Upper lobe of left lung (tissue), 6 donors: Measurements from ENCODE around the gene GFPT2. TPM values are rescaled to one million over a fixed set of nuclear protein-coding genes. Genes with fewer than 3 reads are reported as not detected.
"Not testable (repeated sequence)": the region's sequence is repeated elsewhere in the genome, so short reads cannot be mapped to it uniquely, and the experiment has no call there.

Experiments used
- ATAC-seq, 2 donors: fragments of 200-7000 bp; cut with Tn5 transposase; one replicate each; pipeline ENCODE4 v1.9.1; 2022; ENCODE audit warnings: mild to moderate bottlenecking in 2 of 2, moderate library complexity in 2 of 2; ENCODE audit not compliant: low FRiP score in 2 of 2
- DNase-seq, 2 donors: peaks; one replicate each; pipeline ENCODE4 v3.0.0-alpha.2; 2019 to 2020
- H3K27ac ChIP-seq, 4 donors: fragments of 200-600 bp; sonication (generic); one replicate each; pipeline ENCODE4 v1.5.1; 2016 to 2019
- H3K27me3 ChIP-seq, 4 donors: fragments of 200-600 bp; sonication (generic); one replicate each; pipeline ENCODE4 v1.5.1; 2017 to 2019
- H3K36me3 ChIP-seq, 4 donors: fragments of 200-600 bp; sonication (generic); one replicate each; pipeline ENCODE4 v1.5.1; 2016 to 2019
- H3K4me1 ChIP-seq, 4 donors: fragments of 200-600 bp; sonication (generic); one replicate each; pipeline ENCODE4 v1.5.1; 2018 to 2019
- H3K4me3 ChIP-seq, 4 donors: fragments of 200-600 bp; sonication (generic); one replicate each; pipeline ENCODE4 v1.5.1; 2017 to 2019; ENCODE audit warnings: mild to moderate bottlenecking in 2 of 4, moderate library complexity in 1 of 4
- H3K9me3 ChIP-seq, 4 donors: fragments of 200-600 bp; sonication (generic); one replicate each; pipeline ENCODE4 v1.5.1; 2018 to 2019
- CTCF ChIP-seq, 6 experiments: fragments of 450-650 bp in 4 of 6; fragments of 200-600 bp in 2 of 6; sonication (generic) in 2 of 6; IDR thresholded peaks; one replicate each; pipeline ENCODE4 v1.5.1; 2016 to 2019; ENCODE audit warnings: antibody characterized with exemption in 6 of 6
- EP300 ChIP-seq, 4 donors: sonication (generic); formaldehyde crosslinking; IDR thresholded peaks; one replicate each; pipeline ENCODE4 v1.5.1; 2017; ENCODE audit warnings: antibody characterized with exemption in 4 of 4, control low read depth in 2 of 4
- POLR2A ChIP-seq, 4 donors: fragments of 450-650 bp; IDR thresholded peaks; one replicate each; pipeline ENCODE4 v1.5.1; 2016 to 2017; ENCODE audit warnings: antibody characterized with exemption in 4 of 4, mild to moderate bottlenecking in 2 of 4
- POLR2AphosphoS5 ChIP-seq, 2 donors: sonication (generic); formaldehyde crosslinking; IDR thresholded peaks; one replicate each; pipeline ENCODE4 v1.5.1; 2017; ENCODE audit warnings: antibody characterized with exemption in 2 of 2
- WGBS, 2 donors: methylation state at CpG; one replicate each; pipeline ENCODE4 v1.1.5; 2017 to 2018; 5-methylcytosine and 5-hydroxymethylcytosine counted together
- total RNA-seq, 6 donors: library from RNA; depleted of rRNA in 4 of 6; stranded (reverse); fragments of >200 nt in 4 of 6; gene quantifications; one replicate each; pipeline versions ENCODE4 v1.1.0 to v1.2.1, GENCODE V29; 2016 to 2021
- donor health status: DM: no; HTN: no; CAD: no; lungs with moderate emphysema.
- donor health status: DM: no; HTN: yes; CAD: no; lungs with severe emphysema.

The GFPT2 gene
- total RNA-seq, 6 donors from 2014 or later = 6.8 to 35.4 (median 18.0) TPM

GRCh38 chr5:180303226-180304015, 49.7 kb downstream of the GFPT2 start:
- H3K27me3 ChIP-seq = no peaks in the 10 kb centered on the region
- H3K27ac ChIP-seq = no peak overlapping the region
- H3K4me1 ChIP-seq = no peaks in the 10 kb centered on the region
- ATAC-seq (no peak), DNase-seq (no peak)
- H3K4me3 ChIP-seq = no peak overlapping the region
- no peaks in the 10 kb centered on the region for H3K9me3 ChIP-seq
- TF ChIP-seq POLR2AphosphoS5 (IDR thresholded peaks at IDR 0.05) (no peak), CTCF (IDR thresholded peaks at IDR 0.05) (no peak), POLR2A (IDR thresholded peaks at IDR 0.05) (no peak), EP300 (IDR thresholded peaks at IDR 0.05) (no peak)
- WGBS, 2 donors = 91 to 92% methylated on average over 16 to 17 of the region's 17 CpGs
- H3K36me3 ChIP-seq = peaks cover 0 to 5% (median 0%) of the 10 kb centered on the region in 4 donors

DNA sequence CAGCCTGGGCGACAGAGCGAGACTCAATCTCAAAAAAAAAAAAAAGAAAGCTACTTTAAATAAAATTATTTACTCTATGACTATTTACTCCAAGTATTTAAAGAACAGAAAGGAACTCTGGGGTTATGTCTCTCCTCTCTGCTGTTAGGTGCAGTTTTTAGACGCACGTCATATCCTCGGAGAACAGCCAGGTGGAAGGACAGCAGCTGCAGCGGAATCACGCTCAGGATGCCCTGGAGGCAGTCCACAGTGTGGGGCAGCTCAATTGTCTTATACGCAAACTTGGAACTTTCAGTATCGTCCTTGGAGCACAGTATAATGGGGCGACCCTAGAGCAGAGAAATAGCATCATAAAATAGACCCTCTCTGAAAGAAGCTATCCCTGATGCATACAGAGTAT, 50.9 kb downstream of the GFPT2 start:
- ATAC-seq (no peak), DNase-seq (no peak)
- TF ChIP-seq POLR2AphosphoS5 (IDR thresholded peaks at IDR 0.05) (no peak), CTCF (IDR thresholded peaks at IDR 0.05) (no peak), POLR2A (IDR thresholded peaks at IDR 0.05) (no peak), EP300 (IDR thresholded peaks at IDR 0.05) (no peak)
- H3K27me3 ChIP-seq = no peaks in the 10 kb centered on the region
- WGBS, 2 donors = 91 to 93% methylated on average over 10 of the region's 10 CpGs
- H3K9me3 ChIP-seq = no peaks in the 10 kb centered on the region
- peaks cover 0 to 5% (median 0%) of the 10 kb centered on the region in 4 donors for H3K36me3 ChIP-seq
- H3K4me1 ChIP-seq = no peaks in the 10 kb centered on the region
- no peak overlapping the region for H3K27ac ChIP-seq
- H3K4me3 ChIP-seq = no peak overlapping the region

- no peak for TF ChIP-seq POLR2A (IDR thresholded peaks at IDR 0.05)
- no peak for TF ChIP-seq EP300 (IDR thresholded peaks at IDR 0.05)
- no peak for TF ChIP-seq POLR2AphosphoS5 (IDR thresholded peaks at IDR 0.05)
- TF ChIP-seq CTCF (IDR thresholded peaks at IDR 0.05) = no peak
- no peak overlapping the region for H3K27ac ChIP-seq
- WGBS, 2 donors = 69 to 84% methylated on average over 4 of the region's 4 CpGs
- ATAC-seq = no peak
- H3K9me3 ChIP-seq = no peaks in the 10 kb centered on the region
- no peak for DNase-seq
- H3K27me3 ChIP-seq = no peaks in the 10 kb centered on the region
- H3K36me3 ChIP-seq = no peaks in the 10 kb centered on the region
- H3K4me1 ChIP-seq = no peaks in the 10 kb centered on the region
- no peak overlapping the region for H3K4me3 ChIP-seq
Observed at GRCh38 chr5:180301253-180301652, 51.9 kb downstream of the GFPT2 start.

DNA sequence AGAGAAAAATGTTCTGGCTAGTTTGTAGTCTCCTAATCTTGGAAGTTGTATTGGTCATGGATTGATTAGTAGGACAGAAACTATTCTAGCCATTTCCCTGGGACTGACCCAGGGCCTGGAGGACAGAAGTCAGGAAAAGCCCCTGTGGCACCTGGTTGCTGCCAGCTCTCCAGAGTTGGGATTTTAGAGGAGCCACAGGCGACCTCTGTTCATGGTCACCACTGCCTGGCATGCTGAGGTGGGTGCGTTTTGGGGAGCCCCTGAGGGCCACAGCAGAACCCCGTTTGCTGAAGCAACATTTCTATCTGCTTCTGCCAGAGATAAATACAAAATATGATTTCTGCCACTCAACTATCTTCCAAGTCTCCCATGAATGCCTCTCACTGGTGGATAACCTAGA, 53.6 kb downstream of the GFPT2 start:
- H3K27me3 ChIP-seq = no peaks in the 10 kb centered on the region
- no peak for TF ChIP-seq POLR2AphosphoS5 (IDR thresholded peaks at IDR 0.05)
- TF ChIP-seq EP300 (IDR thresholded peaks at IDR 0.05) = no peak
- H3K4me1 ChIP-seq = no peaks in the 10 kb centered on the region
- ATAC-seq (no peak), DNase-seq (no peak)
- no peaks in the 10 kb centered on the region for H3K36me3 ChIP-seq
- H3K4me3 ChIP-seq = no peak overlapping the region
- 83 to 88% methylated on average over 3 of the region's 3 CpGs for WGBS, 2 donors
- H3K27ac ChIP-seq = no peak overlapping the region
- no peaks in the 10 kb centered on the region for H3K9me3 ChIP-seq

DNA sequence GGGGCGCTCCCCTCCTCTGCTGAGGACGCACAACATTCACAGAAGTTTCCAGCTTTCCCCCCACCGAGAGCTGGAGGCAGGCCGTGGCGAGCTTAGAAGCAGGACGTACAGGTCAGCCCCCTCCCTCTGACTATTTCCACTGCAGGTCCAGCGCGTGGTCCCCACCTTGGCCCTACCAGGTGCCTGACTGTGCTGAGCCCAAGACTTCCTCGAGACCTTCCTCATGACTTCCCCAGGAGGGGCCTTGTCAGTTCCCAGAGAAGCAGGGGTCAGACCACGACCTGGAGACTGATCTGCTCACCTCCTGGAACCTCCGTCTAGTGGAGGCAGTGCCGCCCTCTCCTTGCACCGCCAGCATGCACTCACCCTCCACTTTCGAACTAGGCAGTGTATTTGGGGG, 54.1 kb downstream of the GFPT2 start:
- H3K27ac ChIP-seq, H3K27me3 ChIP-seq, DNase-seq, H3K9me3 ChIP-seq, H3K4me1 ChIP-seq, ATAC-seq, H3K4me3 ChIP-seq, H3K36me3 ChIP-seq: not testable (repeated sequence)
- WGBS, 2 donors = 86 to 93% methylated on average over 12 to 14 of the region's 14 CpGs
